GM12874 (cell line): ENCODE results near the gene PASK.

ENCODE experiments used
- TF ChIP-seq, protein P1 (sequence below): IDR thresholded peaks from 2 replicates; pipeline ENCODE4 v1.5.1; 2011; ENCODE audit warnings: low read depth, mild to moderate bottlenecking, control low read depth, low read length, moderate library complexity; ENCODE audit not compliant: insufficient read depth

The PASK gene

DNA sequence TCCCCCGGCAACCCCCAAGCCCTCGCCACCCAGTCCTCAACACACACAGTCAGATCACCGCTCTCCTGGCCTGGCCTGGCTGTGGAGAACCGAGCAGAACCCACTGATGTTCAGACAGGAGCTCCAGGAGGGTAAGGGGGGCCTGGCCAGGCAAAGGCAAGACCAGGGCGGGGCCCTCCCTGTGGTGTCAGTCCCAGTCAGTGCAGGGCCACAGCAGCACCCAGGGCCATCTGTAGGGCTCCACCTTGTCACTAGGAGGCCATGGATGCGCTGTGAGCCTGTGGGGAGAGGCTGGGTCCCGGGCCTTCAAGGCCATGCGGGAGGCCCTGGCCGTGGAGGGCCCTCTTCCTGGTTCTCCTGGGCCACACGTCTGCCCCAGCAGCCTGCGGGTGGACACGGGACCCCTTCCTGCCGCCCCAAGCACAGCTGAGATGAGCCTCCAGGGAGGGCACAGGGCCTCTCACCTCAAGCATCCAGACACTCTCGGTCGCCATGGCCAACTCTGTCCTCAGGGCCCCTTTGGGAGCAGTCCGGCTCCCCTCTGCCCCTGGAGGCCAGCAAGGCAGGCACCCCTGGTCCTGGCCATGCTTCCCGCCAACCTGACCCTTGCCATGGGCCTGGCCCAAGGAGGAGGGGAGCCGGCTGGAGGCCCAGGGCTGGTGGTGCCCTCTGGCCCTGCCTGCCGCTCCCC is 41.2 kb upstream of the PASK start:
- TF ChIP-seq, protein P1, sequence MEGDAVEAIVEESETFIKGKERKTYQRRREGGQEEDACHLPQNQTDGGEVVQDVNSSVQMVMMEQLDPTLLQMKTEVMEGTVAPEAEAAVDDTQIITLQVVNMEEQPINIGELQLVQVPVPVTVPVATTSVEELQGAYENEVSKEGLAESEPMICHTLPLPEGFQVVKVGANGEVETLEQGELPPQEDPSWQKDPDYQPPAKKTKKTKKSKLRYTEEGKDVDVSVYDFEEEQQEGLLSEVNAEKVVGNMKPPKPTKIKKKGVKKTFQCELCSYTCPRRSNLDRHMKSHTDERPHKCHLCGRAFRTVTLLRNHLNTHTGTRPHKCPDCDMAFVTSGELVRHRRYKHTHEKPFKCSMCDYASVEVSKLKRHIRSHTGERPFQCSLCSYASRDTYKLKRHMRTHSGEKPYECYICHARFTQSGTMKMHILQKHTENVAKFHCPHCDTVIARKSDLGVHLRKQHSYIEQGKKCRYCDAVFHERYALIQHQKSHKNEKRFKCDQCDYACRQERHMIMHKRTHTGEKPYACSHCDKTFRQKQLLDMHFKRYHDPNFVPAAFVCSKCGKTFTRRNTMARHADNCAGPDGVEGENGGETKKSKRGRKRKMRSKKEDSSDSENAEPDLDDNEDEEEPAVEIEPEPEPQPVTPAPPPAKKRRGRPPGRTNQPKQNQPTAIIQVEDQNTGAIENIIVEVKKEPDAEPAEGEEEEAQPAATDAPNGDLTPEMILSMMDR = no peak

DNA sequence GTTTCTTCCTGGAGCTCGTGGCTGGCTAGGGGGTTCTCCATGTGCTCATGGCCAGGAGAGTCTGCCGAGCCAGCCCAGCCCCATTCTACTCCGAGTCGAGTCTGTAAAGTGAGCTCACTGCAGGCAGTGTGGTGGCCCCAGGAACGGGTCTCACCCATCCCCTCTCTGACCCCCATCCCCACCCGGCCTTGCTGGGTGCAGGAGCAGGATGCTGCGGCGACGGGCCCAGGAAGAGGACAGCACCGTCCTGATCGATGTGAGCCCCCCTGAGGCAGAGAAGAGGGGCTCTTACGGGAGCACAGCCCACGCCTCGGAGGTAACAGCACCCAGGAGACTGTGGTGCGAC is 40.6 kb upstream of the PASK start:
- TF ChIP-seq, protein P1 = no peak

DNA sequence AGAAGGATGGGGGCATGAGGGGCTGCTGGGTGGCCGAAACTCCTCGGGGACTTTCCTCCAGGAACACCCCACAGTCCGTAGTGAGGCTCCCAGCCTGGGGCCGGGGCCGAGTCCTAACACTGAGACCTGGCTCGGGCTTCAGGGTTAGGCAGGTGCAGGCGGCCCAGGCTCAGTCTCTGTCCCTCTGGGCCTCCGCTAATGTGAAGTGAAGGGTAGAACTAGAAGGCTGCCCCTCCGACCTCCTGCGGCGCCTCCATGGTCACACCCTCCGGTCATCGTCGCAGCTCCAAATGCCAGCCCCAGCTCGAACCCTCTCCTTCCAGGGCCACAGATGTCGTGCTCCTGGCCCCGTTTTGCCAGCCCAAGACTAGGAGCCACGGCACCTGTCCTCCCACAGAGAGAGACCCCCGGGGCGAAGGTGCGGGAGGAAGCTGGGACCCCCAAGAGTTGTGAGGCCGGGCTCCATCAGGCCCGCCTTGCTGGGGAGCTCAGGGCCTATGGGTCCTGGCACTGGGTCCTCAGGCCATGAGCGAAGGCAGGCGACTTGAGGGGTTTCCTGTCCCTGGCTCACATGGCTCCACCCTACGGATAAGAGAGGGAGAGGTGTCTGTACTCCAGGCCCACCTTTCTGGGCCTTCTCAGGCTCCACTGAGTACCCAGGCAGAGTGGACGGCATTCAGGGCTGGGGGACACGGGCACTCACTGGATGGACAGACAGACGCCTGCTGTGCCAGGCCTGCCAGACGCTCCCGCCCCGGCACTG is 40.0 kb upstream of the PASK start:
- TF ChIP-seq, protein P1 = no peak

DNA sequence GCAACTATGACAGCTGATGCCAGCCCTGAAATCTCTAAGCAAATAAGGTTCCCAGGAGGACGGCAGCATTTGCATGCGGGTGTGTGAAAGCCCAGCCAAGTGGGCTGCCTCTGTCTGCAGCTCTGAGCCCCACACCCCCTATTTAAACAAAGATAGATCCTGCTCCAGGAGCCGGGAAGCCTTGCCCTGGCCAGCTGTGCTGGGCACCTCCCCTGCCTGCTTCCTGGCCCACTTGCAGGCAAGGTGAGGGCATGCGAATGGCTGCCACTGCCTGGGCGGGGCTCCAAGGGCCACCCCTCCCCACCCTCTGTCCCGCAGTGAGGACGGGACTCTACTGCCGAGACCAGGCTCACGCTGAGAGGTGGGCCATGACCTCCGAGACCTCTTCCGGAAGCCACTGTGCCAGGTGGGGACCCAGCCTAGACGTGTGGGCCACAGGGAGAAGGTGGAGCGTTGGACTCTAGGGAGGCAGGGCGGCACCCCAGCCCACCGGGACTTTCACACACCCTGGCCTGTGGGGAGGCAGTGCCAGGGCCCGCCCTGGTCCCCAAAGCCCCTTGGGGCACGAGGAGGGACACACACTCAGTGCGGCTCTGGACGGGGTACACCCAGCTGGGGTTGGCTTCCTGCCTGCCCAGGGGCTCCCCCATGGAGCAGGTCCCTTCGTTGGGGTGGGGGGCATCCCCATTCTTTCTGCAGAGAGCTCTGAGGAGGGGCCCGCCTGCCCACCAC is 39.3 kb upstream of the PASK start, which contains the start of gene ANO7:
ANO7 (plus strand) TSS at position 317 of the 732 bp plus-strand sequence. CDS start 1,387 bp downstream, outside the sequence.
- TF ChIP-seq, protein P1 = no peak

DNA sequence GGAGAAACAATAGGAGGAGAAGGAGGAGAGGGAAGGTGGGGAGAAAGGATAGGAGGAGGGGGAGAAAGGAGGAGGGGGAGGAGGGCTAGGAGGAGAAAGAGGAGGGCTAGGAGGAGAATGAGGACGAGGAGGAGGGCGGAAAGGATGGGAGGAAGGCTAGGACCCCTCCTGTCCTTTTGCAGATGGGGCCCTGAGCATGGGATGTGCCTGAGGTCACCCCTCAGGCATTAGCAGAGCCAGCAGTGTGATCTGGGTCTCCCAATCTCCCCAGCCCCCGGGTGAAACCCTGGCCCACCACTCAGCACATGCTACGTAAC is 38.6 kb upstream of the PASK start:
- TF ChIP-seq, protein P1 = no peak

DNA sequence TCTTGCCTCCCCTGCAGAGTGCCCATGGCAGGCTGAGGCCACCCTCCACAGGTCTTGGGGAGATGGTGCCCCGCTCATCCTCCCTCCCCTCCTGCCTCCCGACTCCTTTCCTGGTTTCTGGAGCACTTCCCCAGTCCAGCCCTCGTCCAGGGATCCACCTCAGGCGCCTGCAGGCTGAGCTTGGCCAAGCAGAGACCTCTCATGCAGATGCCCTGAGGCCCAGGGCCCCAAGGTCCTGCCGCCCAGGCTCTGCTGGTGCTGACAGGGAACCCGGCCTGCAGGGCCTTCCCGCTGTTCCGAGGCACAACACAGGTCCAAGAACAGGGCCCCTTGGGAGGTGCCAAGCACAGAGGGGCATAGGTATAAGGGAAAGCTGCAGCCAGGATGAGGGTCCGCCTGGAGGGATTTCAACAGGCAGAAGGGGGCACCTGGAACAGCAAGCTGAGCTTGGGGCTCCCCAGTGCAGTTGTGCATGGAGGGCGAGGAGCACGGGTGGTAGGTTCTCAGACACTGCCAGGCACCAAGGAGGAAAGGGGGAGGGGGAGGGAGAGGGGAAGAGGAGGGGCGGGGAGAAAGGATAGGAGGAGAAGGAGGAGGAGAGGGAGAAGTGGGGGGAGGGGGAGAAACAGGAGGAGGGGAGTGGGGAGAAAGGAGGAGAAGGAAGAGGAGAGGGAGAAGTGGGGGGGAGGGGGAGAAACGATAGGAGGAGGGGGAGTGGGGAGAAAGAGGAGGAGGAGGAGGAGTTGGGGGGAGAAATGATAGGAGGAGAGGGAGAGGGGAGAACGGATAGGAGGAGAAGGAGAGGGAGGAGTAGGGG is 38.0 kb upstream of the PASK start:
- TF ChIP-seq, protein P1 = no peak
